SU-DHL-6 (cell line): Measurements from ENCODE around the gene CFAP45.

Experiments used
- H2AFZ ChIP-seq: fragments of 200-600 bp; sonication (generic); 2 replicates; pipeline ENCODE4 v1.6.1; 2014; ENCODE audit warnings: low read depth, mild to moderate bottlenecking, moderate library complexity, mixed read lengths, antibody characterized with exemption, low read length; ENCODE audit not compliant: severe bottlenecking
- H3F3A ChIP-seq: fragments of 200-600 bp; shearing (Covaris generic); 2 replicates; pipeline ENCODE4 v1.6.0; 2016; ENCODE audit warnings: antibody characterized with exemption, mild to moderate bottlenecking; ENCODE audit not compliant: insufficient read depth
- H3K27ac ChIP-seq: fragments of 200-600 bp; sonication (generic); 2 replicates; pipeline ENCODE4 v1.5.1; 2016; ENCODE audit warnings: low read depth, mild to moderate bottlenecking, low read length, moderate library complexity, mixed read lengths
- H3K27me3 ChIP-seq: fragments of 200-600 bp; sonication (generic), shearing (Covaris generic); 2 replicates; pipeline ENCODE4 v1.6.0; 2014; ENCODE audit warnings: mild to moderate bottlenecking, low read length
- H3K36me3 ChIP-seq: fragments of 200-600 bp; sonication (generic); 2 replicates; pipeline ENCODE4 v1.6.1; 2014; ENCODE audit warnings: mild to moderate bottlenecking, low read length, mixed read lengths
- H3K4me2 ChIP-seq: fragments of 300-600, 200-600 bp; shearing (Covaris generic), sonication (generic); 2 replicates; pipeline ENCODE4 v1.6.0; 2014; ENCODE audit warnings: low read length, low read depth, mild to moderate bottlenecking; ENCODE audit not compliant: poor library complexity, severe bottlenecking
- H3K4me3 ChIP-seq: fragments of 200-600 bp; sonication (generic); 2 replicates; pipeline ENCODE4 v1.5.1; 2014; ENCODE audit warnings: antibody characterized with exemption, low read length, mild to moderate bottlenecking, mixed read lengths; ENCODE audit not compliant: insufficient read depth, poor library complexity, severe bottlenecking
- H3K79me2 ChIP-seq: fragments of 200-600 bp; sonication (generic); 2 replicates; pipeline ENCODE4 v1.6.1; 2014; ENCODE audit warnings: mild to moderate bottlenecking, low read length, moderate library complexity; ENCODE audit not compliant: insufficient read depth
- H3K9ac ChIP-seq: fragments of 200-600 bp; sonication (generic); 2 replicates; pipeline ENCODE4 v1.7.0; 2014; ENCODE audit warnings: mild to moderate bottlenecking, low read length
- H3K9me2 ChIP-seq: fragments of 200-600 bp; sonication (generic); replicated peaks from 2 replicates; pipeline ENCODE4 v1.6.1; 2014; ENCODE audit warnings: low read length; ENCODE audit not compliant: insufficient read depth
- H3K9me3 ChIP-seq: fragments of 200-600 bp; sonication (generic); 2 replicates; pipeline ENCODE4 v1.6.1; 2014; ENCODE audit warnings: low read length, mixed read lengths; ENCODE audit not compliant: insufficient read depth
- H4K20me1 ChIP-seq: fragments of 200-600 bp; sonication (generic); 2 replicates; pipeline ENCODE4 v1.6.1; 2014; ENCODE audit warnings: low read depth, mild to moderate bottlenecking, antibody characterized with exemption, low read length, moderate library complexity, mixed read lengths
- CTCF ChIP-seq: fragments of 200-600 bp; sonication (generic); IDR thresholded peaks from one replicate; pipeline ENCODE4 v1.5.1; 2017; ENCODE audit warnings: antibody characterized with exemption, mild to moderate bottlenecking, low read length, moderate library complexity; ENCODE audit not compliant: insufficient read depth, poor library complexity, severe bottlenecking
- EZH2phosphoT487 ChIP-seq: fragments of 200-600 bp; sonication (generic), shearing (Covaris generic); conservative IDR thresholded peaks from 2 replicates; pipeline ENCODE4 v1.6.1; 2018; ENCODE audit warnings: mild to moderate bottlenecking, antibody characterized with exemption, low read length, moderate library complexity, mixed read lengths

Gene CFAP45

GRCh38 chr1:159900086-159900680 is at the start of gene CFAP45:
Gene CFAP45, minus strand, starts transcription at chr1:159900165. Its CDS starts 67 bp downstream, at chr1:159900098.
- Histone ChIP-seq H3K36me3 (no peaks in the 10 kb centered on the region), H3K9ac (no peak within 1 kb of the TSS), H3K27me3 (no peaks in the 10 kb centered on the region), H3K27ac (no peak within 1 kb of the TSS), H3K79me2 (no peaks in the 10 kb centered on the region), H3K4me3 (no peak within 1 kb of the TSS), H3K9me3 (no peaks in the 10 kb centered on the region), H3F3A (no peaks in the 10 kb centered on the region), H3K4me2 (no peak within 1 kb of the TSS), H2AFZ (no peak within 1 kb of the TSS), H4K20me1 (no peaks in the 10 kb centered on the region), H3K9me2 (no peaks in the 10 kb centered on the region)
- TF ChIP-seq EZH2phosphoT487: no peak
- no peak for TF ChIP-seq CTCF

GRCh38 chr1:159949123-159949522 is 49.2 kb upstream of the CFAP45 start:
- Histone ChIP-seq H3K9ac (no peak overlapping the region), H2AFZ (no peak overlapping the region), H3K36me3 (no peaks in the 10 kb centered on the region), H3K27ac (no peak overlapping the region), H3F3A (no peaks in the 10 kb centered on the region), H4K20me1 (no peaks in the 10 kb centered on the region), H3K4me2 (no peak overlapping the region), H3K9me3 (no peaks in the 10 kb centered on the region), H3K9me2 (no peaks in the 10 kb centered on the region), H3K27me3 (no peaks in the 10 kb centered on the region), H3K4me3 (no peak overlapping the region), H3K79me2 (no peaks in the 10 kb centered on the region)
- no peak for TF ChIP-seq EZH2phosphoT487
- TF ChIP-seq CTCF: no peak

GRCh38 chr1:159947942-159948341 is 48.0 kb upstream of the CFAP45 start:
- Histone ChIP-seq H3K9me3 (no peaks in the 10 kb centered on the region), H4K20me1 (no peaks in the 10 kb centered on the region), H3K79me2 (no peaks in the 10 kb centered on the region), H3K4me2 (no peak overlapping the region), H3K36me3 (no peaks in the 10 kb centered on the region), H3F3A (no peaks in the 10 kb centered on the region), H3K27me3 (no peaks in the 10 kb centered on the region), H3K9ac (no peak overlapping the region), H3K4me3 (no peak overlapping the region), H3K27ac (no peak overlapping the region), H2AFZ (no peak overlapping the region), H3K9me2 (no peaks in the 10 kb centered on the region)
- no peak for TF ChIP-seq EZH2phosphoT487
- TF ChIP-seq CTCF: no peak
